Esophagus muscularis mucosa (tissue), 4 donors: ENCODE results near the gene ABCC1. TPM values are rescaled to one million over a fixed set of nuclear protein-coding genes. Genes with fewer than 3 reads are reported as not detected.
A peak's percentile ranks its signal among the peaks of the same experiment; 100 is the strongest.
"Not testable (repeated sequence)": the region's sequence is repeated elsewhere in the genome, so short reads cannot be mapped to it uniquely, and the experiment has no call there.

Source experiments
- DNase-seq: peaks from one replicate; pipeline ENCODE4 v3.0.0-alpha.2; 2017; ENCODE audit errors: extremely low spot score
- H3K27ac ChIP-seq, 4 donors: fragments of 200-600 bp; sonication (generic); replicated peaks in 1 of 4; 1 replicate in 3 of 4; 2 replicates in 1 of 4; pipeline ENCODE4 v1.5.1; 2016 to 2019; ENCODE audit warnings: mild to moderate bottlenecking in 1 of 4
- H3K27me3 ChIP-seq, 4 donors: fragments of 200-600 bp; sonication (generic); one replicate each; pipeline versions ENCODE4 v1.5.1 to v1.6.0; 2016 to 2019
- H3K36me3 ChIP-seq, 4 donors: fragments of 200-600 bp; sonication (generic); one replicate each; pipeline ENCODE4 v1.5.1; 2016 to 2019
- H3K4me1 ChIP-seq, 4 donors: fragments of 200-600 bp; sonication (generic); one replicate each; pipeline ENCODE4 v1.5.1; 2016 to 2019
- H3K4me3 ChIP-seq, 4 donors: fragments of 200-600 bp; sonication (generic); 1 replicate in 2 of 4; 2 replicates in 2 of 4; pipeline ENCODE4 v1.5.1; 2016 to 2019; ENCODE audit warnings: mild to moderate bottlenecking in 4 of 4, moderate library complexity in 1 of 4
- H3K9me3 ChIP-seq, 4 donors: fragments of 200-600 bp; sonication (generic); 1 replicate in 3 of 4; 2 replicates in 1 of 4; pipeline ENCODE4 v1.5.1; 2016 to 2019
- EP300 ChIP-seq: sonication (generic); formaldehyde crosslinking; IDR thresholded peaks from one replicate; pipeline ENCODE4 v1.6.1; 2017; ENCODE audit warnings: antibody characterized with exemption
- POLR2A ChIP-seq: fragments of 450-650 bp; IDR thresholded peaks from one replicate; pipeline ENCODE4 v1.6.1; 2017; ENCODE audit warnings: antibody characterized with exemption, moderate library complexity, mild to moderate bottlenecking, low read depth
- POLR2AphosphoS5 ChIP-seq, 2 donors: sonication (generic); formaldehyde crosslinking; IDR thresholded peaks; one replicate each; pipeline ENCODE4 v1.6.1; 2017; ENCODE audit warnings: antibody characterized with exemption in 2 of 2
- WGBS: methylation state at CpG from one replicate; pipeline ENCODE4 v1.1.5; 2018; 5-methylcytosine and 5-hydroxymethylcytosine counted together
- intact Hi-C: fragments of 100-400 bp; cut with DNase I; formaldehyde crosslinking; loops from one replicate; pipeline ENCODE4 v1.15.1; 2023
- total RNA-seq, 4 donors: library from RNA; depleted of rRNA; stranded (reverse); fragments of >200 nt; gene quantifications; one replicate each; pipeline versions ENCODE4 v1.1.0 to v1.2.1, GENCODE V29; 2016
- TF ChIP-seq, protein P1 (sequence below), 3 experiments: fragments of 200-600 bp in 2 of 3; fragments of 450-650 bp in 1 of 3; sonication (generic) in 2 of 3; IDR thresholded peaks; one replicate each; pipeline ENCODE4 v1.5.1; 2017 to 2019; ENCODE audit warnings: antibody characterized with exemption in 3 of 3, mild to moderate bottlenecking in 2 of 3, moderate library complexity in 1 of 3

ABCC1 gene
- total RNA-seq, 4 donors from 2014 or later, result 61.8 to 141 (median 103) TPM

DNA sequence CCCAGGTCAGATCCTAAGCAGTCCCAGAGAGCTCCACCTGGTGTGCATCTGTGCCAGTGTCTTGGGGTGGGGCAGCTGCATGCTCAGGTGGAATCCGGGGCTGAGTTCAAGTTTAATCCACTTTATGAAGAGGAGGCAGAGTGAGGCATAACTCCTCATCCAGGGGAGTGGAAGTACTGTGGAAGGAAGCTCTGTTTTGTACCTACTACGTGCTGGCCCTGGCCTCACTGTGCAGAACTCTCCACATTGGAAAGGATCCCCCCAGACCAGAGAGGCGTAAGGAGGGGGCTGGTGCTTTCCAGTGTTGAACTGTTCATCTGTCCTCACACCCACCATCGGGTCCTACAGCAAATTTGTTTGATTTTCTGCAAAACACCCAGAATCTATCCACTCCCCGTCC lies 195.9 kb downstream of the ABCC1 start:
- H3K27ac ChIP-seq, result no peak overlapping the region
- H3K36me3 ChIP-seq, result peaks cover 33 to 65% (median 42%) of the 10 kb centered on the region in 4 donors
- intact Hi-C loops, result no loop called here
- DNase-seq, result no peak
- no peak overlapping the region for H3K4me3 ChIP-seq
- peaks cover 5 to 63% (median 57%) of the 10 kb centered on the region in 4 donors for H3K4me1 ChIP-seq
- no peaks in the 10 kb centered on the region for H3K27me3 ChIP-seq
- H3K9me3 ChIP-seq, result no peaks in the 10 kb centered on the region
- TF ChIP-seq POLR2AphosphoS5 (IDR thresholded peaks at IDR 0.05), result no peak
- no peak for TF ChIP-seq POLR2A
- TF ChIP-seq, protein P1, sequence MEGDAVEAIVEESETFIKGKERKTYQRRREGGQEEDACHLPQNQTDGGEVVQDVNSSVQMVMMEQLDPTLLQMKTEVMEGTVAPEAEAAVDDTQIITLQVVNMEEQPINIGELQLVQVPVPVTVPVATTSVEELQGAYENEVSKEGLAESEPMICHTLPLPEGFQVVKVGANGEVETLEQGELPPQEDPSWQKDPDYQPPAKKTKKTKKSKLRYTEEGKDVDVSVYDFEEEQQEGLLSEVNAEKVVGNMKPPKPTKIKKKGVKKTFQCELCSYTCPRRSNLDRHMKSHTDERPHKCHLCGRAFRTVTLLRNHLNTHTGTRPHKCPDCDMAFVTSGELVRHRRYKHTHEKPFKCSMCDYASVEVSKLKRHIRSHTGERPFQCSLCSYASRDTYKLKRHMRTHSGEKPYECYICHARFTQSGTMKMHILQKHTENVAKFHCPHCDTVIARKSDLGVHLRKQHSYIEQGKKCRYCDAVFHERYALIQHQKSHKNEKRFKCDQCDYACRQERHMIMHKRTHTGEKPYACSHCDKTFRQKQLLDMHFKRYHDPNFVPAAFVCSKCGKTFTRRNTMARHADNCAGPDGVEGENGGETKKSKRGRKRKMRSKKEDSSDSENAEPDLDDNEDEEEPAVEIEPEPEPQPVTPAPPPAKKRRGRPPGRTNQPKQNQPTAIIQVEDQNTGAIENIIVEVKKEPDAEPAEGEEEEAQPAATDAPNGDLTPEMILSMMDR (IDR thresholded peaks at IDR 0.05), result no peak
- TF ChIP-seq EP300, result no peak
- WGBS, result 94% methylated on average over 5 of the region's 5 CpGs

DNA sequence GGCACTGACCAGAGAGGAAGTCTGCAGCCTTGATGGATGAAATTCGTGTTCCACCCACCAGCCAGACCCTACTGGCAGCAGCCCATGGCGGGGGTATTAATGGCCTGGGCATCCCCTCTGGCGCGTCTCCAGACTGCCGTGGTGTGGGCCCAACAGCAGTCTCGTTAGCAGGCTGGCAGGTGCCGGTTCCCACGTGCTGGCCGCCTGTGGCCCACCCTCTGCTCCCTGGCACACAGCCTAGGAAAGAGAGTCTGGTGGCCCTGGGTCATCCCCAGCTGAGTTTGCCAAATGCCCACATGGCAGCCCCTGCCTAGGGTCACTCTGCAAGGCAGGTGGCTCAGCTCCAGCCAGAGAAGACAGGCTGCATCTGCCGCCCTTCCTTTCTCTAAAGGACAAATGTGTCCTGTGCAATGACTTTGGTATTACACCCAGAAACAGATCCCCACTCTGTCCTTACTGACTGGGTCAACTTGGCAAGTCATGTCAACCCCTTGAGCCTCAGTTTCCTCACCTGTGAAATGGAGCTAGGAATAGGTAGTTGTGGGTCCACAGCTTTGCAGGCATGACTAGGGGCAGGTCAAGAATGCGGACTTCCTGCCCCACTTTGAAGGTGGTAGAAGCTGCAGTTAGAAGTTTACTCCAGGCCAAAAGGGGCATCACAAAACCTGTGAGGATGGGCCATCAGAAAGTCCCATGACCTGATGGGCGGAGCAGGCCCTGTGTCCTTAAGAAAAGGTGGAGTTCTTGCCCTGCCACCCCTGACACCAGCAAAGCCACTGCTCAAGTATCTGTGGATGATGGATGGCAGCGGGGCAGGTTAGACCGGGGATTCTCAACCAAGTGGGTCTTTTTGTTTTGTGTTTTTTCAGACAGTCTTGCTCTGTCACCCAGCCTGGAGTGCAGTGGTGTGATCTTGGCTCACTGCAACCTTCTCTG lies 197.2 kb downstream of the ABCC1 start:
- Histone ChIP-seq H3K4me1 (peaks cover 14 to 77% (median 70%) of the 10 kb centered on the region in 4 donors), H3K36me3 (peaks cover 19 to 52% (median 29%) of the 10 kb centered on the region in 4 donors), H3K4me3 (no peak overlapping the region), H3K27me3 (no peaks in the 10 kb centered on the region), H3K9me3 (no peaks in the 10 kb centered on the region), H3K27ac (peak overlapping the region; percentile 78 to 87 (median 82))
- no peak for DNase-seq
- intact Hi-C loops, result no loop called here
- TF ChIP-seq POLR2A, result no peak
- TF ChIP-seq EP300, result no peak
- no peak for TF ChIP-seq POLR2AphosphoS5 (IDR thresholded peaks at IDR 0.05)
- TF ChIP-seq, protein P1 (IDR thresholded peaks at IDR 0.05), result no peak
- WGBS, result 86% methylated on average over 3 of the region's 14 CpGs

DNA sequence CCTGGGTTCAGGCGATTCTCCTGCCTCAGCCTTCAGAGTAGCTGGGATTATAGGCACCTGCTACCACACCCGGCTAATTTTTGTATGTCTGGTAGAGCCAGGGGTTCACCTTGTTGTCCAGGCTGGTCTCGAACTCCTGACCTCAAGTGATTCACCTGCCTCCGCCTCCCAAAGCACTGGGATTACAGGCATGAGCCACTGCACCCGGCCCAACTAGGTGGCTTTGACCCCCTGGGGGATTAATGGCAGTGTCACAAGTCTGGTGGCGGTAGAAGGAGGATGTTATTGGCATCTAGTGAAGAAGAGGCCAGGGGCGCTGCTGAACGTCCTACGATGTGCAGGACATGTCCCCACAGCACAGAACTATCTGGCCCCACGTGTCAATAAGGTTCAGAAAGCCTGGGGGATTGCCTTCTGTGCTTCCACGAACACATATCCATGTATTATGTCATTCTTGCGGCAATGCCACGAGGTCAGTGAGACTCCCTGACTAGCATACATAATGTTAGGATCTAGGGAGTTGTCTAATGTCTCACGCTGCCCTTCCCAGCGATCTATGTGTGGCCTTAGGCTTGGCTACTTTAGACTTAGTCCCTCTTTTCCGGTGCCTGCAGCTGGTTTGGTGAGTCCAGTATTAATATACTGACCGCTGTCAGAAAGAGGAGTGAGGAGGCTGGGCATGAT lies 198.0 kb downstream of the ABCC1 start:
- Histone ChIP-seq H3K27ac (peak overlapping the region; percentile 78 to 87 (median 82)), H3K9me3 (no peaks in the 10 kb centered on the region), H3K4me3 (no peak overlapping the region), H3K27me3 (no peaks in the 10 kb centered on the region), H3K36me3 (peaks cover 11 to 44% (median 21%) of the 10 kb centered on the region in 4 donors), H3K4me1 (peaks cover 14 to 79% (median 69%) of the 10 kb centered on the region in 4 donors)
- 83% methylated on average over 16 of the region's 17 CpGs for WGBS
- intact Hi-C loops, result no loop called here
- TF ChIP-seq POLR2AphosphoS5 (IDR thresholded peaks at IDR 0.05) (no peak), POLR2A (no peak), EP300 (no peak)
- TF ChIP-seq, protein P1 (IDR thresholded peaks at IDR 0.05), result no peak
- no peak for DNase-seq

DNA sequence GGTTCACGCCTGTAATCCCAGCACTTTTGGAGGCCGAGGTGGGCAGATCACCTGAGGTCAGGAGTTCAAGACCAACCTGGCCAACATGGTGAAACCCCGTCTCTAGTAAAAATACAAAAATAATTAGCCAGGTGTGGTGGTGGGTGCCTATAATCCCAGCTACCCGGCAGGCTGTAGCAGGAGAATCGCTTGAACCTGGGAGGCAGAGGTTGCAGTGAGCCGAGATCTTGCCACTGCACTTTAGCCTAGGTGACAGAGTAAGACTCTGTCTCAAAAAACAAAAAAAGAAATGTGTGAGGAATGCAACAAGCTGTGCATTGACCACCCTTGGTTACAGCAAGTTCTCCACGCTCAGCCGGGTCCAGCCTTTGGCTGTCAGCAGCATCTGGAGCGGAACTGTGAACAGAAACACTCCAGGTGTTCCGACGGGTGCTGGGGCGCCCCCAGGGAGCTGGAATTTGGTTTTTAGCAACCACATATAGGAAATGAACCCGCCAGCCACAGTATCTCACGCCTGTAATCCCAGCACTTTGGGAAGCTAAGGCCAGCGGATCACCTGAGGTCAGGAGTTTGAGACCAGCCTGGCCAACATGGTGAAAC lies 198.7 kb downstream of the ABCC1 start:
- peaks cover 14 to 79% (median 67%) of the 10 kb centered on the region in 4 donors for H3K4me1 ChIP-seq
- 67% methylated on average over 11 of the region's 15 CpGs for WGBS
- intact Hi-C loops, H3K4me3 ChIP-seq, DNase-seq, H3K9me3 ChIP-seq, H3K27me3 ChIP-seq: not testable (repeated sequence)
- H3K27ac ChIP-seq, result peak overlapping the region; percentile 78 to 87 (median 82)
- peaks cover 6 to 37% (median 15%) of the 10 kb centered on the region in 4 donors for H3K36me3 ChIP-seq

DNA sequence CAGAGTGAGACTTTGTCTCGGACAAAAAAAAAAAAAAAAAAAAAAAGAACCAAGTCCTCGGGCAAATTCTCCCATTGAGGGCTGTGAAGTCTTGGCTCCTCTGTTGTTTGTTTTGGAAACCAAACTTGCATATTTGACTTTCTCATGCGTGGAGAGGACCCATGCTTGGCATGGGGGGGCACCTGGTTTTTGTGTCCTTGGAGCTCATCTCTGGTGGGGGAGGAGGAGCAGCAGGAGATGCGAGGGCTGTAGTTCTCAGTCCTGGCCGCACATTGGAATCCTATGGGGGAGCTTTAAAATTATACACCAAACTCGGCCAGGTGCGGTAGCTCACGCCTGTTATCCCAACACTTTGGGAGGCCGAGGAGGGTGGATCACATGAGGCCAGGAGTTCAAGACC lies 199.3 kb downstream of the ABCC1 start:
- WGBS, result 58% methylated on average over 9 of the region's 9 CpGs
- intact Hi-C loops, result no loop called here
- Histone ChIP-seq H3K36me3 (peaks cover 3 to 31% (median 11%) of the 10 kb centered on the region in 4 donors), H3K4me1 (peaks cover 14 to 78% (median 62%) of the 10 kb centered on the region in 4 donors), H3K27me3 (no peaks in the 10 kb centered on the region), H3K27ac (peak overlapping the region; percentile 78 to 87 (median 82)), H3K4me3 (no peak overlapping the region), H3K9me3 (no peaks in the 10 kb centered on the region)
- no peak for DNase-seq
- TF ChIP-seq POLR2AphosphoS5 (IDR thresholded peaks at IDR 0.05), result peak in 1 of 2 donors; percentile 14
- TF ChIP-seq, protein P1 (IDR thresholded peaks at IDR 0.05), result no peak
